HCT116 (cell line): ENCODE data around the gene PKDCC. TPM values are rescaled to one million over a fixed set of nuclear protein-coding genes. Genes with fewer than 3 reads are reported as not detected.

Source experiments
- JUND ChIP-seq: IDR thresholded peaks from 2 replicates; pipeline ENCODE4 v1.6.1; 2012
- POLR2A ChIP-seq: IDR thresholded peaks from 2 replicates; pipeline ENCODE4 v1.7.0; 2011; ENCODE audit warnings: borderline replicate concordance; ENCODE audit not compliant: insufficient read depth, insufficient read length; ENCODE audit errors: extremely low read depth
- POLR2AphosphoS5 ChIP-seq: IDR thresholded peaks from 2 replicates; pipeline ENCODE4 v1.6.1; 2011; ENCODE audit warnings: mild to moderate bottlenecking, low read depth, low read length, moderate library complexity
- SIN3A ChIP-seq: IDR thresholded peaks from 2 replicates; pipeline ENCODE4 v1.6.1; 2012; ENCODE audit warnings: low read depth
- total RNA-seq: library from RNA; stranded (reverse); gene quantifications from one replicate; pipeline ENCODE4 v1.2.1, GENCODE V29; 2021; ENCODE audit not compliant: unreplicated experiment
- TF ChIP-seq, protein P1 (sequence below): IDR thresholded peaks from 2 replicates; pipeline ENCODE4 v1.6.1; 2012; ENCODE audit warnings: low read depth
- TF ChIP-seq, protein P2 (sequence below), 3 experiments: fragments of 200-600 bp in 1 of 3; sonication (generic) in 1 of 3; IDR thresholded peaks in 2 of 3; conservative IDR thresholded peaks in 1 of 3; 2 replicates each; pipeline ENCODE4 v1.5.1; 2012 to 2017; ENCODE audit warnings: low read depth in 2 of 3, low read length in 2 of 3, antibody characterized with exemption in 1 of 3, borderline replicate concordance in 1 of 3, control low read depth in 1 of 3, mild to moderate bottlenecking in 1 of 3, mixed read lengths in 1 of 3, mixed run types in 1 of 3, moderate library complexity in 1 of 3; ENCODE audit not compliant: insufficient read depth in 1 of 3

The PKDCC gene
- total RNA-seq, 1 experiment from 2014 or later: 0.84 TPM

DNA sequence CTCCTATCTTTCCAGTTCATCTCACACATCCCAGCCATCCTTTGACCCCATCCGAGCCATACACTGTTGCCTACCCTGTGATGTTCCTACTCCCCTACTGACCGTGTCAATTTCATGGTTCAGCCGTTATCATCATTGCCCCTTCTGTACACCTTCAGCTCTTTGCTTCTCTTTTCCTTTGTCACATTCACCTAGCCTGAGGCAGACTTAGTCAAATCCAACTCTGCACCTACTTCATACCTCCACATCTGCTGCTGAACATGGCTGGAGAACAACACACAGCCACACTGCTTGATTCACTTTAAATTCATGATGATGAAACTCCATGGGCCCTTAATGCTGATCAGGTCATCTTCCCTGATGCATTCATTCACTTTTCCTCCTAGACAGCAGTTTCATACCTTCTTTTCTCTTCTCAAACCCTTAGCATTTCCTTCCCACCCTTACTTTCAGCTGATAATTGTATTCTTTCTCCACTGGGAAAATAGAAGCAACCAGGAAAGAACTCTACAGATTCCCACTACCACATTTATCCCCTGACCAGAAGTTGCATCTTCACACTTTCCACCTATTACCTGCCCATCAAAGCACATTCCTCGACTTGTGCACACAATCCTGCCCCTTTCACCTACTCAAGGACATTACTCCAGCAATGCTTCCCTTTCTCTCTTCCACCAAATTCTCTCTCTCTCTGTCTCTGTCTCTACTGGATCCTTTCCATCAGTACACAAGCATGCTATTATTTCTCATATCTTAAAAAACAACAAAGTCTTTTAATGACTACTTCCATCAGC is 59.6 kb downstream of the PKDCC start (continued):
- TF ChIP-seq, protein P1, sequence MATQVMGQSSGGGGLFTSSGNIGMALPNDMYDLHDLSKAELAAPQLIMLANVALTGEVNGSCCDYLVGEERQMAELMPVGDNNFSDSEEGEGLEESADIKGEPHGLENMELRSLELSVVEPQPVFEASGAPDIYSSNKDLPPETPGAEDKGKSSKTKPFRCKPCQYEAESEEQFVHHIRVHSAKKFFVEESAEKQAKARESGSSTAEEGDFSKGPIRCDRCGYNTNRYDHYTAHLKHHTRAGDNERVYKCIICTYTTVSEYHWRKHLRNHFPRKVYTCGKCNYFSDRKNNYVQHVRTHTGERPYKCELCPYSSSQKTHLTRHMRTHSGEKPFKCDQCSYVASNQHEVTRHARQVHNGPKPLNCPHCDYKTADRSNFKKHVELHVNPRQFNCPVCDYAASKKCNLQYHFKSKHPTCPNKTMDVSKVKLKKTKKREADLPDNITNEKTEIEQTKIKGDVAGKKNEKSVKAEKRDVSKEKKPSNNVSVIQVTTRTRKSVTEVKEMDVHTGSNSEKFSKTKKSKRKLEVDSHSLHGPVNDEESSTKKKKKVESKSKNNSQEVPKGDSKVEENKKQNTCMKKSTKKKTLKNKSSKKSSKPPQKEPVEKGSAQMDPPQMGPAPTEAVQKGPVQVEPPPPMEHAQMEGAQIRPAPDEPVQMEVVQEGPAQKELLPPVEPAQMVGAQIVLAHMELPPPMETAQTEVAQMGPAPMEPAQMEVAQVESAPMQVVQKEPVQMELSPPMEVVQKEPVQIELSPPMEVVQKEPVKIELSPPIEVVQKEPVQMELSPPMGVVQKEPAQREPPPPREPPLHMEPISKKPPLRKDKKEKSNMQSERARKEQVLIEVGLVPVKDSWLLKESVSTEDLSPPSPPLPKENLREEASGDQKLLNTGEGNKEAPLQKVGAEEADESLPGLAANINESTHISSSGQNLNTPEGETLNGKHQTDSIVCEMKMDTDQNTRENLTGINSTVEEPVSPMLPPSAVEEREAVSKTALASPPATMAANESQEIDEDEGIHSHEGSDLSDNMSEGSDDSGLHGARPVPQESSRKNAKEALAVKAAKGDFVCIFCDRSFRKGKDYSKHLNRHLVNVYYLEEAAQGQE: no peak
- TF ChIP-seq SIN3A (no peak), POLR2A (no peak), JUND (no peak), POLR2AphosphoS5 (no peak)
- TF ChIP-seq, protein P2, sequence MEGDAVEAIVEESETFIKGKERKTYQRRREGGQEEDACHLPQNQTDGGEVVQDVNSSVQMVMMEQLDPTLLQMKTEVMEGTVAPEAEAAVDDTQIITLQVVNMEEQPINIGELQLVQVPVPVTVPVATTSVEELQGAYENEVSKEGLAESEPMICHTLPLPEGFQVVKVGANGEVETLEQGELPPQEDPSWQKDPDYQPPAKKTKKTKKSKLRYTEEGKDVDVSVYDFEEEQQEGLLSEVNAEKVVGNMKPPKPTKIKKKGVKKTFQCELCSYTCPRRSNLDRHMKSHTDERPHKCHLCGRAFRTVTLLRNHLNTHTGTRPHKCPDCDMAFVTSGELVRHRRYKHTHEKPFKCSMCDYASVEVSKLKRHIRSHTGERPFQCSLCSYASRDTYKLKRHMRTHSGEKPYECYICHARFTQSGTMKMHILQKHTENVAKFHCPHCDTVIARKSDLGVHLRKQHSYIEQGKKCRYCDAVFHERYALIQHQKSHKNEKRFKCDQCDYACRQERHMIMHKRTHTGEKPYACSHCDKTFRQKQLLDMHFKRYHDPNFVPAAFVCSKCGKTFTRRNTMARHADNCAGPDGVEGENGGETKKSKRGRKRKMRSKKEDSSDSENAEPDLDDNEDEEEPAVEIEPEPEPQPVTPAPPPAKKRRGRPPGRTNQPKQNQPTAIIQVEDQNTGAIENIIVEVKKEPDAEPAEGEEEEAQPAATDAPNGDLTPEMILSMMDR (IDR thresholded peaks at IDR 0.05 in 2 of 3, conservative IDR thresholded peaks at IDR 0.05 in 1 of 3; ENCODE audit: borderline replicate concordance in 1 of 3, insufficient read depth in 1 of 3, low read depth in 2 of 3, low read length in 2 of 3): no peak
- TF ChIP-seq, all 23 proteins: peak for 0

Other genes with a start within 250 kb of the PKDCC start
- gene EML4, start 121.3 kb downstream of the PKDCC start, total RNA-seq: 53.5 TPM